Stimulated activated CD4-positive, alpha-beta T cell treated with anti-CD3 and anti-CD28 coated beads, Interleukin-2, amount 100 ng/mL, for 24 hours (primary cell): ENCODE measurements around the gene KRT73.

ENCODE experiments used
- DNase-seq, 2 donors: peaks; one replicate each; pipeline ENCODE4 v3.0.0-alpha.2; 2020

Gene KRT73

DNA sequence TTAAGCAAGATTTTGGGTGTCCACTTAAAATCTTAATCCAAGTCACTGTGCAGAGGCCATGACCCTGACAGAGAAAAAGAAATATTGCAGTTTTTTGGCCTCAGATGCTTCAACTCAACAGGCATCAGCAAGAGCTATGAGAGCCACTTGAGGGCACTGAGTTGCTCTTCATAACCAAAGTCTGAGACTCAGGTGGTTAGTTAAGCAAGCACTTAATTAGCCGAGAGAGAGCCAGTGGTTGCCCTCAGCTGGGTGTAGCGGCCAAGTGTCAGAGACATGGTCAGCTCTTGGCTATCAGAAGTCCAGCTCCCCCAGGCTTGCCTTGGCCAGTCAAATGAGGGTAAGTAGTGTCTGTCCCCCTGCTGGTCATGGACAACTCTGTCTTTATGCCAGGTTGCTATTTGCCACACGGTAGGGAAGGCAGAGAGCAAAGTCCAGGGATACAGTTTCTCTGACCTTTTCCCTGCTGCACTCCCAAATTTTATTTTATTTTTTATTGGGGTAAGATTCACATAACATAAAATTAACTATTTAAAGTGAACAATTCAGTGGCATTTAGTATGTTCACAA lies 56.4 kb downstream of the KRT73 start:
- DNase-seq = no peak

DNA sequence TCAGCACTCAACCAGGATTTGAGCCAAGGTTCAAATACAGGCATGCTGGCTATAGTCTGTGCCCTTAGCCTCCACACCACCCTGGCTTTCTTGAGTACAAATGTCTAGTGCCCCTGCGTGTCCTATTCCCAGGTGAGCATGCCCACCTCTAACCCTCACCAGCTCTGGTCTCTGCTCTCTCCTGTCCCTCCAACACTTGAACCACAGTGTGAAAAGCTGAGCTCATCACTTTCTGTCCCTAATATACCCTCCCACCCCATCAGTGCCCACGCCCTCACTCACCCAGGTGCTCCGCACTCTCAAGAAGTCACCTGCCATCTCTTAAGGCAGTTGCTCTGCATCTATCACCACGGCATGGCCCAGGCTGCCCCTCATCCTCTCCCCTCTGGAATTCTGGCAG lies 58.4 kb downstream of the KRT73 start:
- DNase-seq = no peak

DNA sequence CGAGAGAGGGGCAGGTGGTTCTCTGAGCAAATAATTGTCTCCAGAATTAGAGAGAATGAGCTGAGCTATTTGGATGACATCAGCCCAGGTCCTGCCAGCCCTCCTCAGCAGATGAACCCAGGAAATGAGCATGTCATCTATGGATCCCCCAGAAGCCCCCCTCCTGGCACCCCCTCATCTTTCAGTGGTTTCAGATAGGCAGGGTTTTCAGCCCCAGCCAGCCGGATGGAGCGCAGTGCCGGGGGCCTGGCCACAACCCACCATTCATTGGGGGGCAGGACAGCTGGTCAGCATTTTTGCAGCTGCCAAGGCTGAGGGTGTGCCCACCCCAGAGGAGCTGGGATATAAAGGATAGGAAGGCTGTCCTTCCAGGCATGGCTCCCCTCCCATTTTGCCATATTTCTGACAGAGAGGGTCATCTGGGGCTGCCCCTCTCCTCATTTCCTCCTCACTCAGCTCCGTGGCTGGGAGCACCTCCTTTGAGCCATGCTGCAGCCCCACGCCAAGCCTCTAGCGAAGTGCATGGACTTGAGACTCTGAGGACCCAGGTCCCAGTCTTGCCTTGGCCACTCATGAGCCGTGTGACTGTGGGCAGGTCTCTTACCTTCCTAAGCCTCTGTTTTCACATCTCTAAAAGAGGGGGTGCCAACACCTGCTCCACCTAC lies 59.4 kb downstream of the KRT73 start:
- no peak for DNase-seq
